Measurements from ENCODE around the gene CDC42EP3.

Gene CDC42EP3, protein sequence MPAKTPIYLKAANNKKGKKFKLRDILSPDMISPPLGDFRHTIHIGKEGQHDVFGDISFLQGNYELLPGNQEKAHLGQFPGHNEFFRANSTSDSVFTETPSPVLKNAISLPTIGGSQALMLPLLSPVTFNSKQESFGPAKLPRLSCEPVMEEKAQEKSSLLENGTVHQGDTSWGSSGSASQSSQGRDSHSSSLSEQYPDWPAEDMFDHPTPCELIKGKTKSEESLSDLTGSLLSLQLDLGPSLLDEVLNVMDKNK

DNA sequence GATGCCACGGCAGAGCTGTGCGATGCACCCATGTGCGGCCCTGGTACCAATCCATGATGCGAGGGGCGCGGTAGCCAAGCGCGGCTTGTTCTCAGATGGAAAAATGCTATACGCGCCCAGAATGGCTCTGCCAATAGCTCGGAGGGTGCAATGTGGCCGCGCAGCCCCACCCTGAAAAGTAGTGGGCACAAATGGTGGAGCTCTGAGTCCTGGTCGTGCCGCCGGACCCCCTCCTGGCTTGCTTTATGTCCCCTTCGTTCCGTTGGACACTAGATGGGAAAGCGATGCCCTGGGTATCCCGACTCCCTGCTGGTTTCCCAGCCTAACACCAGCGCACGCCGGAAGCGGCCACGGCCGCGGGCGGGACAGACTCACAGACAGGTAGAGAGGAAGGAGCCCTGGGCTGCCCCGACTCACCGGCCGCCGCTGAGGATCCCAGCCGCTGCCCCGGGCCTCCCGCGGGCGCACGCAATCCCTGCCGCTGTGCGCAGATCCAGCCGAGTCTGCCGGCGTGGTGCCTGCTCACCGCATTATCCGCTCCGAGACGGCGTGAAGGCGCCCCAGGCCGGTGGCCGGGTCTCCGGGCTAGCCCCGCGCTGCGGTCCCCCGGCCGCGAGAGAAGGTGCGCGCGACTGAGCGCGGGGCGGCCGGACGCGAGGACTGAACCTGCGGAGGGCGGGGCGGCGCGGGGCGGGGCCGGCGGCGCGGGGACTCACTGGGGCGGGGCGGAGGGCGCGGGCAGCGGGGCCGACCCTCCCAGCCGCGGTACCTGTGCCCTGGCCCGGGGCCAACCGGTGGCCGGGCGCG lies at the start of gene CDC42EP3:
Gene CDC42EP3 (minus strand): TSS at position 634 of the 807 bp plus-strand sequence. CDS start 25,055 bp downstream, outside the sequence.
- DNase-seq (ENCODE audit: low spot score), result no peak

DNA sequence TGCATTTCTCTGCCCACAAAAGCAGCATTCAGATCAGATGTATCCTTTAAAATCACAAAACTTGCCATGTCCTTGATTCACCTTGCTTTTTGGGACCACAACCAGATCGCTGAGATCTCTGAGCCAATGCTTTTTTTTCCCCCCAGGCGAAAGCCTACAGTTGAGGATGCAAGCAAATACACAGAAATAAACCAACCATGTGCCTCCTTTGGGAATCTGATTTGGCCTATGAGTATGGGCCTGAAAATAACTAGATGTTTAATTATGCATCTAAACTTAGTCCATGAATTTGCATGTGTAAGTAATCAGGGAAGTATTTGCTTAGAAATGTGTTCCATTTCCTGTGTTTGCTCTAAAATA lies 49.7 kb upstream of the CDC42EP3 start:
- no peak for DNase-seq (ENCODE audit: low spot score)

DNA sequence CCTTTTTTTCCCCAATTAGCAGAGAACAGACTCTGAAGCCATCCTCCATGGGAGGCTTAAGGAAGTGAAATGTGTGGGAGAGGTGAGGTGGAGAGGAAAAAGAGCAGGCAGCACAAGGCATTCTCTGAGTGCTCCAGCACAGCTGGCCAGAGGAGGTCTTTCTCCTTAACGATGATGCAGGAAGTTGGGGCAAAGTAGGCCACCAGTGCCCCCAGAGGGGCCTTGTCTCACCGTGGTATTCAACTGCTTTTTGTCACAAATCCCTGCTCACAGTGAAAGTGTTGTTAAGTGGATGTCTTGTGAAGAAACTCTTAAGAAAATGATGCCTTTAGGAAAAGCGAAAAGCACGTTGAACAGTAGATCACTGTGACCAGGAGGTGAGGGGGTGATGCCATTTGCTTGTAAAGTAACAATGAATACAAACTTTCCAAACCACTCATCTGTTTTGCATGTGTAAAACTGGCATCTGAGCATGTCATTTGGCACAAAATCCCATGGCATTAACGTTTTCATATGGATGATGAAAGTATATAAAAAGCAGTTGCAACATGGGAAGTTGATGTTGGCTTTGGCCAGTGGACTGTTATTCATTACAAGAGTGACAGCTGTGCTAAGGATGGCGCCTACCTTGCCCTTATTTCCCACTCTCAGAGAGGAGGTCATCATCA lies 49.2 kb upstream of the CDC42EP3 start:
- no peak for DNase-seq (ENCODE audit: low spot score)

DNA sequence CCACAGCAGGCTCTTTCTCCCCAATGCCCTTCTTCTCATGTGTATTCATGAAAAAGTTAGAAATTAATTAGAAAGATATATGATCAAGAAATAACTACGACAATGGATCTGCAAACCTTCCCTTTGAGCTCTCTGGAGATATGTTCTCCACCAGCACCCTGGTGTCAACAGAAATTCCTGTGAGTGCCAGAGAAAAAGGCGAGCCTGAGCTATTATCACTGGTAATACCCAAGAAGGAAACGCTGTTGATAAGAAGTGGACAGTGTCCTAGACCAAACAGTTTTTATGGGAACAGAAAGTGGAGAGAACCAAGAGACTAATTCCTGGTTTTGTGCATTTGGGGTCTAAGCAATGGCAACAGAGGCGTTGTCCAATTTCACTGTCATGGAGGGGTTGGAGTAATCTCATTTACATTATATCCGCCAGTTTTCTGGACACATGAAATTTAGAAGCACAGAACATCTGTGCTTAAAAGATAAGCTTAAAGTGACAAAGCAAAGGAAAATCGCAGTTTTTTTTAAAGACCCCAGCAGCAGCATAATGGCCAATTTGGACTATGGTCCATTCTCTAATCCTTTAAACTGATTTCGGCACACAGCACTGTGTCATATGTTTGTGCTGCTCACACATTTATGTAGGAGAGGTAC lies 47.2 kb upstream of the CDC42EP3 start:
- no peak for DNase-seq (ENCODE audit: low spot score)

DNA sequence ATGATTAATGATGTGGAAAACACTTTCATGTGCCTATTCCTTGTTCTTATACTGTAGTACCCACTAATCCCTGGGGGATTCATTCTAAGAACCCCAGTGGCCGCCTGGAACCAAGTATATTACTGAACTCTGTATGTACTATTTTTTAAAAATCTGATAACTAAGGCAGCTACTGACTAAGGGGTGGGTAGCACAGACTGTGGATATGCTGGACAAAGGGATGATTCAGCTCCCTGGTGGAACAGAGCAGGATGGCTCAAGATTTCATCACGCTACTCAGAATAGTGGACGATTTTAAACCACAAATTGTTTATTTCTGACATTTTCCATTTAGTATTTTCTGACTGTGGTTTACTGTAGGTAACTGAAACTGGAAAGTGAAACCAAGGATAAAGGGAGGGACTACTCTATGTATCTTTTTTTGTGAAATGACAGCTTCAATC lies 41.8 kb upstream of the CDC42EP3 start:
- no peak for DNase-seq (ENCODE audit: low spot score)

DNA sequence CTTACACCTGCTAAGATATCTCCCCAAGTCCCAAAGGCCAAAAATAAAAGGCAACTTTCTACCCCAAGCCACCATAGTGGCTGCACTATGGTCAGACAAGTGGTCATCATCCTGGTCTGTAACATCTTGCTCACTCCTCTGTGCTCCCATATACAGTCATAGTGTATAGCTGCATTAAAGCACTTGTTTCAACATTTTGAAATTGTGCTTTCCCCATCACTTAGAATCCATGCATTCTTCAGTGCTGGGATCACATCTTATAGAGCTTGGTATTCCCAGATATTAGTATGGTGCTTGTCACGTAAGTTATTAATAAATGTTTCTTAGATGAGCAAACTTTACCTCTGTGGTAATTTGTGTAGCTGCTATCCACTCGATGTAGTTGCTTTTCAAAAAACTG lies 40.4 kb upstream of the CDC42EP3 start:
- DNase-seq (ENCODE audit: low spot score), result no peak

DNA sequence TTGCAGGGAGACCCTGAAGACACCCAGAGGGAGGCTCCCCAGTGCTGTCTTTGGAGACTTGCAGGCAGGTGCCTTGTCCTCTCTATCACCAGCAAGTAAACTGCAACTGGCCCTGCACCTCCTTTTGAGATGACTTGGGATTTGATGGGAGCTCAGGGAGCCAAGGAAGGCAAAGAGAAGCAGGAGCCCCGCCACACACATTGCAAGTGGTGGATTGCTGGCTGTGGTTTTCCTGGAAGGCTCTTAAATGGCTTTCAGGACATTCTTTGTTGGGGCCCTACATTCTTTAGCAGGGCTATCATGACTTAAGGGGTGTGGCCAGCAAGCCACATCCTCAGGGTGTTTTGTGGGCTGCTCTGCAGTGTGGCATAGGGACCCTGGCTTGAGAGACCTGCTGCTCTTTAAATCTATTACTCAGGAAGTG lies 39.9 kb upstream of the CDC42EP3 start:
- DNase-seq (ENCODE audit: low spot score), result no peak

DNA sequence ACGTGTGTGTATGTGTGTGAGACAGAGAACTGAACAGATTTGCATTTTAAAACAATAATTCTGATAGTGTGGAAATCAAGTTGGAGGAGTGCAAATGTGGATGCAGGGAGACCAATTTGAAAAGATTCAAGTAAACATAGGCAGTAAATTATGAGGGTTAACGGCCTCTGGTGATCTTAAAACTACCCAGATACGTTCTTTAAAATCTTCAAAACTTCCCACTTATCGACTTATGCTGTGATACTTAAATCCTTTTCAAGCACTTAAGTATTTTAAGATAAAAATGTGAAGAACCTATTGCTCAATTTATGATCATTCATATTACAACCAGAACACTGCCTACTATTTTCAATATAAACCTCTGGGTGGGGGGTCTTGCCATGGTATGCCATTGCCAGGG lies 37.7 kb upstream of the CDC42EP3 start:
- DNase-seq (ENCODE audit: low spot score), result no peak

DNA sequence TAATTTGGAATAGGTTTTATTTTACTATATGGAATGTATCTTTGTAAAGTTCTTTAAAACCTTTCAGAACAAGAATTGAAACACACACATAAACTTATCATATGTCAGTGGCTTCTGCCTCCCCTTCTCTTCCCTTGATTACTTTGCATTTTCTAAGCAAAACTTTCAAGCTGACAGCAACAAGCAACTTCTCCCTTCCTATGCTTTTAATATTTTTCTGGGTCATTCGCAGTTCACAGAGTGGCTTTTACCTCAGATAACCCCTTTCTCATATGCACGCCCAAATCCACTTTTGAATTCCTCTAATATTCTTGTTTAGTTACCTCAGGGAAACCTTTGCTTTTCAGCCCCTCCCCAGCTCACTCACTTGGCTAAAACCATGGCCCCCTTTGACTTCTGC lies 36.7 kb upstream of the CDC42EP3 start:
- DNase-seq (ENCODE audit: low spot score), result no peak

DNA sequence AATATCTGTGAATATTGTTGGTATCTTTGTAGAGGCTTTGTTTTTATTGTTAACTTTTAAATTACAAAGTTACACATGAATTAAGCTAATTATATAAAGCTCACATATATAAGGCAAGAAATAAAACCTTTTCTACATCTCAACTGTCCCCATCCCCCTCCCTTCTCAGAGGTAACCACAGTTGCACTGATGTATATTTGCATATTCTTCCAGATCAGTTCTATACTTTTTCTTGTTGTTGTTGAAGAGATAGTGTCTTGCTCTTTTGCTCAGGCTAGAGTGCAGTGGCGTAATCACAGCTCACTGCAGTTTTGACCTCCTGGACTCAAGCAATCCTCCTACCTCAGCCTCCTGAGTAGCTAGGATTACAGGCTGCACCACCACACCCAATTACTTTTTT lies 36.0 kb upstream of the CDC42EP3 start:
- DNase-seq (ENCODE audit: low spot score), result no peak

DNA sequence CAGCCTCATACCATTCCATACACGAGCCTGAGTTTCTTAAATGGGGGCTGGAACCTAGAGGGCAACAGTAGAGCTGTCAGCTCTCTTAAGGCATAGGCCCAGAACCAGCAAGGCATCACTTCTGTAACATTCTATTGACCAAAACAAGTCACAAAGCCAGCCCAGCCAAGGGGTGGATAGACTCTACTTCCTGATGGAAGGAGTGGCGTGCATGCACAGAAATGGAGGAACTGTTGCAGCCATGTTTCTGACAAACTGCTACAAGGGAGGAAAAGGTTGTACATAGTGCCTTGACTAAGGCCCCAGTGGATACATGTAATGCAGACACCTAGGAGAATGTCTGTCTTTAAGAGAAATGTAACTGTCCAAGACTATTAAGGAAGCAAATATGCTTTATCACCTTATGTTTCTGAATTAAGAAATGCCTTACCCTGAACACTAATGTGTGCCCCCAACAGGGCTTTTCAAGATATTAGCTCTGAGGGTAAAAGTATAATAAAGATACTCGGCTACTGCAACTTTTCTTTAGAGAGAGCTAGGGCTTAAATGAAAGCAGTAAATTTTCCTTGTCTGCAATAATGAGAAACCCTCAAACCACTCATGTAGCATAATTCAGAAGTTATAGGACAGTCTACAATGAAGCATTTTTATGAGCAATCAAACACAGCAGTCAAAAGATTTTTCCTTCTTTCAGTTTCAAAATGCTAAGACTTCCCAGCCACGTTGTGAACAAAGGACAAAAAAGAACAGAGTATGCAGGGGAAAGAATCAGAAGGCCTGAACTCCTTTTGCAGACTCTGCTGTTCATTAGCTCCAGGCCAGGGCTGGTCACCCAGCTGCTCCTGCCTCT lies 35.1 kb upstream of the CDC42EP3 start:
- DNase-seq (ENCODE audit: low spot score), result no peak

DNA sequence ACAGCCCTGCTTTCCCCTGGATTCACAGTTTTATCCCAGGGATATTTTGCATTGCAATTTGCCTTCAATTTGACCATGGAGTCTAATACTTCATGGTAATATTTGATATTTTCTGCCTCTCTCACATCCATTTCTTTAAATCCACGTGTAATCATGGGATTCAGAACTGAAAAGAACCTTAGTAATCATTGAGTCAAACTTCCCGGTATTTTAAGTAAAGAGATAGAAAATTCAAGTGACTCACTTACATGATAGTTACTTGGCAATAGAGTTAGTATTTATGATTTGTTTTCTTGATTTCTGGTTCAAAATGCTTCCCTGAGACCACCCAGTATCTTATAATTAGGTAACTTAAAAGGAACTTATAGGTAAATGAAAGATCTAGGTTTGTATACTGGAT lies 33.7 kb upstream of the CDC42EP3 start:
- no peak for DNase-seq (ENCODE audit: low spot score)

DNA sequence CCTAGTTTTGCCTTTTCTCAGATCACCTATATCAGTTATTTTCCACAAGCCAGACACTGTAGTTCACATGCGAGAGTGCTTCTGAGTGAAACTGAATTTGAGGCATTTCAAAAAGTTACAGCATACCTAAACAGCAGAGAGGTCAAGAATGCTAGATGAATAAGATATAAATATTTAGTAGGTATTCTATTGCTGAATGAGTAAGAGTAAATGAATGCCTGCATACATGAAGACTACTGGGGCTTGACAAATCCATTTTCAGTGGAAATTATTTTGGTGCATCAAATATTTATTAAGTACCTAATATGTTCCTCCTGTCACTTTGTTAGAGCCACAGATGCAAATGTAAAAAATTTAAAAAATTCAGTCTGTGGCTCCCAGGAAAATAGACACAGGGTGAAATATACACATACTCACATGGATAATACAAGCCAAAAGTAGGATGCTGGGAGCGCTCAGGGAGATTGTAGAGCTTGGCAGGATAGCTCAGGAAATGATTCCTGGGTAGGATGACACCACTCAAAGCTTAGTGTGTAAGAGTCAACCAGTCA lies 27.6 kb upstream of the CDC42EP3 start:
- no peak for DNase-seq (ENCODE audit: low spot score)

DNA sequence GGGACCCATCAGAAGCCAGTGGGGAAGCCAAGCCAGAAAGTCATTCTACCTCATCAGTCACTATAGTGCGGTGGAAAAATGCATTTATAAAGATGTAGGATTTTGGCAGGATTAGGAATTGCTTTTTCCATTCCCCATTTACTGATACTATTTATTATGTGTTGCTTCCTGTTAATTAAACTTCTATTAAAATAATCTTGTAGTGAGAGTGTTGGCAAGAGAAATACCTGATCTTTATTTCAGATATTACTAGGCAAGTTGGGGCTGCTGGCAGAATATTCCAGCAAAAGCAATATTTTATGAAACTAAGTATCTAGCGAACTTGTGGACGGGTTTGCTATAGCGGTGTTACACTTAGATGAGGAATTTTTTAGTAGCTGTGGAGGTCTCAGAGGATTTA lies 23.9 kb upstream of the CDC42EP3 start:
- no peak for DNase-seq (ENCODE audit: low spot score)

DNA sequence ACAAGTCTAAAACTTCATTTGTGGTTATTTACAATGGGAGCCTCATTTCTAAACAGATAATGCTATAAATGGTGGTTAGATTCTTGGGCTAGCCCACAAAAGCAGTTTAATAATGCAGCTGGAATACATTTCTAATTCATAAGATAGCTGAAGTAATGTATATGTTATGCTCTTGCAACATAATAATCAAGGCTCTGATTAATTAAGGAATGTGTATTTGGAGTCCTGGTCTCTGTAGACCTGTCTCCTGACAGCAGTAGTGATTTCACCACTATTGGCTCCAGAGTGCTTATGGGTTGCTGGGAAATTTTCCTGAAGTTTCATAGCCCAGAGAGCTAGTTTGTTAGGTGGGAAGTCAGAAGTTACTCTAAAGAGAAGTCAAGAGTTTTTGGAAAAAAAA lies 21.3 kb upstream of the CDC42EP3 start:
- no peak for DNase-seq (ENCODE audit: low spot score)

DNA sequence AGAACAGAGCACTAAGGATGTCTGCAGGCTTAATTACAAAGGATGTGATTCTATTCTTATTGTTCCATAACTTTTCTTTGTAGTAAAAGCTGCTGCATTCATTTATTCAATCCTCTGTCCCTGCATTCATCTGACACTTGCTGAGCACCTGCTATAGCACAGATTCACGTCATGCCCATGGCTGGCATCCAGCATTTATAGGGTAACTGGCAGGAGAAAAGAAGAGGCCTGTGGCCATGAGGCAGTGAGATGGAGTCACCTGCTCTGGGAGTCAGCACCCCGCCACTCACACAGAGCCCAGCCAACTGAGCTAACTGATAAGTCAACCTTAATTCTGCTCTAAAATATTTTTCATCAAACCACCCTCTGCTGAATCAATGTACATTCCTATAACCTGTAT lies 18.3 kb upstream of the CDC42EP3 start:
- no peak for DNase-seq (ENCODE audit: low spot score)

DNA sequence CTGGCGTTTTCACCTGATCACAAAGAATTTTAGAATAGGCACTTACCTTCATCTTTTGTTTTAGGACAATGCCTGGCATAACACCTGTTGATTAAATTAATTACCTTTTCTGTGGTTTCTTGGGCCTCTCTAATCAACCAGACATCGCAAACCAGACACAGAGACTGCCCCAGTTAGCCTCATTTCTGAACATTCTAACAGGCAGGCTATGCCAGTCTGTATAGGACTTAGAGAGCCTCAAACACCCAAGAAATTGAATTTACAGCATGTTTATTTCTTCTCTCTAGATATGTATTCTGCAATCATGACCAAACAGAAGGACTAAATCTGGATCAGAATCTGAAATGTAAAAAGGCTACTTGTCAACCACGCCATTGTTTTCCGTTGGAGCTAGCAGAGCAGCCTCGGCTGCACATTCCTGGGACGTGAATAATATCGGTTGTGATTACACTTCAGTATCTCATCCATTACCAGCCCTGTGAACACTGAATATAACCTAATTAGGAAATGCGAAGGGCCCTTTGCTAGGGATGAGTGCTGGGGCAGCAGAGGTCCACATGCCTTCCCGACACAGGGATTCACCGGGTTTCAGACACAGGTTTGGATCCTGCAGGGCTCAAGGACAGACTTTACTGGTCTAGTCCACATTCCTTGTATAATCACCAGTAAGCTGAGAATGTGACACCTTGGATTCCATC lies 17.5 kb upstream of the CDC42EP3 start:
- DNase-seq (ENCODE audit: low spot score), result no peak

DNA sequence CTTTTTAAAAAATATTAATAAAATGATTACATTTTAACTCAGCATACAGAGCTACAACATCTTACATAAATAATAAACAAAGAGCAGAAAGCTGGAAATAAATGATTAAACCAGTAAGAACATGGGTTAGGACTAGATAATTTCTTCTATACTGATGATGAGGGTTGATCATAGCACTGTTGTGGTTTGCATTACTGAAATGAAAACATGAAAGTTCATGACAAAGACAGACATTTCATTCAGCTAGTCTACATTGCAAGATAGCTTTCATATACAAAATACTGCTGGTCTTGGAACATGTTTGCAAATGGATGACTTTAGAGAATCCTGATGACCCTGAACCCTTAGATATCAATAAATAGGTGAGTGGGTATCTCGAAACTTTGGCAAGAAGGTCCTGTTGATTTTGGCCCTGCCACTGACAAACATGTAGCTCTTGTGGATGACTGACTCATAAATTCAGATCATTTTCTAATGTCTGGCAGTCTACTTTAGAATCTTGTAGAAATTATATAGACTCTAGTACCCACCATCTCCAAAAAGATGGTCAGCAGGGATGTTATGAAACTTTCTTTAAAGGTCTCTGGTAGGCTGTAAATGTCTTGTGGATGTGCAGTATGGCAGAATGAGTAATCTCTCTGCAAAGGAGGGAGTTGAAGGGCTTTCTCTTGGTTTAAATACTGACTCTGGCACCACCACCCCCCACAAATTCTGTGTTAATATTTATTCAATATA lies 15.5 kb upstream of the CDC42EP3 start:
- DNase-seq (ENCODE audit: low spot score), result no peak

DNA sequence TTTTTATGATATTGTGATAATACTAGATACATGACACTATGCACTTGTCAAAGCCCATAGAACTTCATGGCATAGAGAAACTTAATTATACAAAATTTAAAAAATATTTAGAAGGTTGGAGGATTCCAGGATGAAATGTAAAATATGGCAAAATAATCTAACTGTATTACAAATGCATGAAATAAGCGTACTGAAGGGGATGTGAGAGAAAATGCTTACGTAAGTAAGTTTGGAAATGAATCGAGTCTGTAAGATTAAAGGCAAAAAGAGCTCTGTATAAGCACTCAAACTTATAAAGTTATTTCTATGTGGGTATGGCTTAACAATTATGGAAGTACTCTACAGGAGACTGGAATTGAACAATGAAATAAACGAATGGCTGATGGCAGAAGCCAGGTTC lies 13.4 kb upstream of the CDC42EP3 start:
- no peak for DNase-seq (ENCODE audit: low spot score)

Measured in hematopoietic multipotent progenitor cell treated with erythropoietin and hydrocortisone succinate and interleukin-3 and kit ligand, for 17 days (in vitro differentiated cells).